Tibial artery (tissue), 4 donors: ENCODE results near the gene SYT1.

Experiments
- DNase-seq, 2 donors: peaks; one replicate each; pipeline ENCODE4 v3.0.0-alpha.2; 2019
- H3K27ac ChIP-seq, 2 donors: fragments of 200-600 bp; sonication (generic) in 1 of 2; 1 replicate in 1 of 2; 2 replicates in 1 of 2; pipeline ENCODE4 v1.5.1; 2018 to 2019; ENCODE audit warnings: mild to moderate bottlenecking in 1 of 2
- H3K27me3 ChIP-seq, 2 donors: fragments of 200-600 bp; sonication (generic) in 1 of 2; one replicate each; pipeline versions ENCODE4 v1.5.1 to v1.6.0; 2016 to 2019
- H3K36me3 ChIP-seq, 3 donors: fragments of 200-600 bp; sonication (generic) in 2 of 3; one replicate each; pipeline ENCODE4 v1.5.1; 2016 to 2019; ENCODE audit warnings: mild to moderate bottlenecking in 2 of 3
- H3K4me1 ChIP-seq, 4 donors: fragments of 200-600 bp; sonication (generic) in 2 of 4; 1 replicate in 3 of 4; 2 replicates in 1 of 4; pipeline ENCODE4 v1.5.1; 2016 to 2019
- H3K4me3 ChIP-seq, 2 donors: fragments of 200-600 bp; sonication (generic) in 1 of 2; 1 replicate in 1 of 2; 2 replicates in 1 of 2; pipeline ENCODE4 v1.5.1; 2018 to 2019; ENCODE audit warnings: mild to moderate bottlenecking in 2 of 2
- H3K9me3 ChIP-seq, 3 donors: fragments of 200-600 bp; sonication (generic) in 1 of 3; one replicate each; pipeline ENCODE4 v1.5.1; 2016 to 2019
- intact Hi-C: fragments of 100-400 bp; cut with DNase I; formaldehyde crosslinking; loops from one replicate; pipeline ENCODE4 v1.15.0; 2023; ENCODE audit warnings: low total_unique reads
- TF ChIP-seq, protein P1 (sequence below), 2 experiments: fragments of 200-600 bp in 1 of 2; fragments of 450-650 bp in 1 of 2; IDR thresholded peaks; one replicate each; pipeline ENCODE4 v1.5.1; 2017 to 2019; ENCODE audit warnings: antibody characterized with exemption in 2 of 2, mild to moderate bottlenecking in 1 of 2, moderate library complexity in 1 of 2

Gene SYT1

DNA sequence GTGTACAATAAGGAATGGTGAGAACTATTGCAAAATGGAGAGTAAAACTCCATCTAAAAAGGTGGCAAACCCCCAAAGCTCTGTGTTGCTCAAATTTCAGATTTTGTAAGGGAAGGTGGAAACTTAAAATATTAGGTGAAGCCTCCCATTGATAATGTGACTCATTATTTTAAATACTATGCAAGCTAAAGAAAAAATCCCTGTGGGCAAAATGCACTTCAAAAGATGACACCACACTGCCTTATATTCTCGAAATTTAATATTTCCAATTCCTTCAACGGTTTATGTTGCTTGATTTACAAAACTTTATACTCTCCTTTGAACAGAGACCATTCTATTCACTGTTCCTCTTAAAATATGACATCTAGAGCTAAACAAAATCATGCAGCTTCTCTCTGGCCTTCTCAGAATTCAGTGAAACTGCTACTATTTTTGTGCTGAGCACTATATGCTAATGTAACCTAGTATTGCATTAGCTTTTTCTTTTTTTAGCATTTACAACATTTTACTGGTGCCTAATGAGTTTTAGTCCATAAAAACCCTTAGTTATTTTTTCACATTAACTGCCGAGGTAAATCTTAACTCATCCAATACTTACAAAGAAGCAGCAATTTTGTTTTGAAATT is 297.7 kb downstream of the SYT1 start:
- no peaks in the 10 kb centered on the region for H3K36me3 ChIP-seq
- H3K27ac ChIP-seq: no peak overlapping the region
- DNase-seq: no peak
- H3K4me3 ChIP-seq: no peak overlapping the region
- H3K4me1 ChIP-seq: no peaks in the 10 kb centered on the region
- H3K9me3 ChIP-seq: no peaks in the 10 kb centered on the region
- no peaks in the 10 kb centered on the region for H3K27me3 ChIP-seq
- intact Hi-C loops: no loop called here
- TF ChIP-seq, protein P1, sequence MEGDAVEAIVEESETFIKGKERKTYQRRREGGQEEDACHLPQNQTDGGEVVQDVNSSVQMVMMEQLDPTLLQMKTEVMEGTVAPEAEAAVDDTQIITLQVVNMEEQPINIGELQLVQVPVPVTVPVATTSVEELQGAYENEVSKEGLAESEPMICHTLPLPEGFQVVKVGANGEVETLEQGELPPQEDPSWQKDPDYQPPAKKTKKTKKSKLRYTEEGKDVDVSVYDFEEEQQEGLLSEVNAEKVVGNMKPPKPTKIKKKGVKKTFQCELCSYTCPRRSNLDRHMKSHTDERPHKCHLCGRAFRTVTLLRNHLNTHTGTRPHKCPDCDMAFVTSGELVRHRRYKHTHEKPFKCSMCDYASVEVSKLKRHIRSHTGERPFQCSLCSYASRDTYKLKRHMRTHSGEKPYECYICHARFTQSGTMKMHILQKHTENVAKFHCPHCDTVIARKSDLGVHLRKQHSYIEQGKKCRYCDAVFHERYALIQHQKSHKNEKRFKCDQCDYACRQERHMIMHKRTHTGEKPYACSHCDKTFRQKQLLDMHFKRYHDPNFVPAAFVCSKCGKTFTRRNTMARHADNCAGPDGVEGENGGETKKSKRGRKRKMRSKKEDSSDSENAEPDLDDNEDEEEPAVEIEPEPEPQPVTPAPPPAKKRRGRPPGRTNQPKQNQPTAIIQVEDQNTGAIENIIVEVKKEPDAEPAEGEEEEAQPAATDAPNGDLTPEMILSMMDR (IDR thresholded peaks at IDR 0.05): no peak

DNA sequence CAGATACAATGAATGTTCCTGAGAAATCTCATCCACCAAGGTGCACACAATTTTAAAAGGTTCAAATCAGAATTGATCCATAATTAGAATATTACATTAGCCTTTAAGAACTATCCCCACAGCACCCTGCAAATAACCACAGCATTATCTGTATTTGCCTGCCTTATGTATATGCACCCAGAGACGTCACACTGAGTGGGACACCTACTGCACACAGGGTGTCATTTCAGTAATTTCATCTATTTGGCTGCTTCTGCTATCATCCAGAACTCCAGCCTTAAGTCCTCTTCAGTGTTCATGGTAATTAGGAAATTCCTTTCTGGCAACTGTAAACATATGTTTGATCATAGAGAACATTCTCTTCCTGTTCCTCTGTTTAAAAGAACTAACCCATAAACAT is 298.4 kb downstream of the SYT1 start:
- no peaks in the 10 kb centered on the region for H3K27me3 ChIP-seq
- H3K4me3 ChIP-seq: no peak overlapping the region
- no peaks in the 10 kb centered on the region for H3K36me3 ChIP-seq
- no peak overlapping the region for H3K27ac ChIP-seq
- no peaks in the 10 kb centered on the region for H3K4me1 ChIP-seq
- intact Hi-C loops: no loop called here
- no peak for DNase-seq
- TF ChIP-seq, protein P1 (IDR thresholded peaks at IDR 0.05): no peak
- H3K9me3 ChIP-seq: no peaks in the 10 kb centered on the region

DNA sequence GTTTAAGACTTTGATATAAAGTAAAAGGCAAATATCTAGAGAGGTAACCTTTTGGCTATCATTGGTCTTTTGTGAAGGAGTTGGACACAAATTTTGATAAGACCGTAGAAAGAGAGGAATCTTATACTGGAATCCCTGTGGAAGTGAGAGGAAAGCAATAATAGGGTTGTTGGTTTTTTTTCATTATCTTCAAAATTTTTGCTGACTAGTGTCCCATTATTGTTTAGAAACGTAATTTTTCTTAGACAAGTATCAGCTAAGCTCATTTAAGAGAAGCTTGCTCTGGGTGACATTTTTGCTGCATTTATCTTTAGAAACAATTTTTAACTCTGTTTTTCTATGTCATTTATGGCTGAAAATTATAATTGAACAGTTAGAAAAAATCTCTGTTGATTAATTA is 300.3 kb downstream of the SYT1 start:
- no peak for DNase-seq
- TF ChIP-seq, protein P1 (IDR thresholded peaks at IDR 0.05): no peak
- no peaks in the 10 kb centered on the region for H3K36me3 ChIP-seq
- no peaks in the 10 kb centered on the region for H3K27me3 ChIP-seq
- H3K27ac ChIP-seq: no peak overlapping the region
- H3K4me1 ChIP-seq: no peaks in the 10 kb centered on the region
- no peaks in the 10 kb centered on the region for H3K9me3 ChIP-seq
- intact Hi-C loops: no loop called here
- no peak overlapping the region for H3K4me3 ChIP-seq

DNA sequence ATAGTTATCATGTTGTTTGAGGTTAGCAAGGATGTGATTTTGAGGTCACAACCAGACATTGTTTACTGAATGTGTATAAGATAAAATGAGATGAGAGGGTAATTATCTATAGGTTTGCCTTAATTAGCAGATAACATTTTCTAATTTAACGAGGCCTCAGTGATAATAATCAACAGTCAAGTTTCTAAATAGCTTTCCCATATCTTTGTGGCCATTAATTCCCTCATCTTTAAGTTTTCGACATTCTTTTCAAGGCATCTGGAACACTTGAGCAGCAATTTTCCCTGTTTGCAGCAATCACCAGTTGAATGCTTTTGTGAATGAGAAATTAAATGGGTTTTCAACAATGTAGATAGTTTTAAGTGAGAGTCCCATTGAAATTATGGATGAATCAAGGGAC is 304.1 kb downstream of the SYT1 start:
- TF ChIP-seq, protein P1 (IDR thresholded peaks at IDR 0.05): no peak
- Histone ChIP-seq H3K27ac (no peak overlapping the region), H3K36me3 (no peaks in the 10 kb centered on the region), H3K9me3 (no peaks in the 10 kb centered on the region), H3K27me3 (no peaks in the 10 kb centered on the region), H3K4me1 (no peaks in the 10 kb centered on the region), H3K4me3 (no peak overlapping the region)
- DNase-seq: no peak
- intact Hi-C loops: no loop called here

DNA sequence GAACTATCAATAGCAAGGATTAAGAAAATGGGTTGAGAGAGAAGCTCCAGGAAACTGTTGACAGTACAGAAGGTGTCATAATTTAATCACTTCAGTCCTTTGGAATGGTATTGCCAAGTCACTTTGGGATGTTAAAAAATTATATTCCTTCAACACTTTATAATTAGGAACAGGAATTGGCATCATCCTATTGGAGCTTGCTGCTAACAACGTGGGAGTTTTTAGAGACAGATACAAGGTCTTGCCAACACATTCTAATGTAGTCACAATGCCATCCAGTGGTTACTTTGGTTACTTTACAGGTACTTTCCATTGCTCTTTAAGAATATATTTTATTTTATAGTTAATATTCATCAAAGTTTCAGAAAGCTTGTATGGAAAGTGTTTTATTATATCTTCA is 310.1 kb downstream of the SYT1 start:
- H3K27ac ChIP-seq: no peak overlapping the region
- no peaks in the 10 kb centered on the region for H3K27me3 ChIP-seq
- no peak for DNase-seq
- H3K4me1 ChIP-seq: no peaks in the 10 kb centered on the region
- no peaks in the 10 kb centered on the region for H3K36me3 ChIP-seq
- H3K4me3 ChIP-seq: no peak overlapping the region
- TF ChIP-seq, protein P1 (IDR thresholded peaks at IDR 0.05): no peak
- intact Hi-C loops: no loop called here
- no peaks in the 10 kb centered on the region for H3K9me3 ChIP-seq

DNA sequence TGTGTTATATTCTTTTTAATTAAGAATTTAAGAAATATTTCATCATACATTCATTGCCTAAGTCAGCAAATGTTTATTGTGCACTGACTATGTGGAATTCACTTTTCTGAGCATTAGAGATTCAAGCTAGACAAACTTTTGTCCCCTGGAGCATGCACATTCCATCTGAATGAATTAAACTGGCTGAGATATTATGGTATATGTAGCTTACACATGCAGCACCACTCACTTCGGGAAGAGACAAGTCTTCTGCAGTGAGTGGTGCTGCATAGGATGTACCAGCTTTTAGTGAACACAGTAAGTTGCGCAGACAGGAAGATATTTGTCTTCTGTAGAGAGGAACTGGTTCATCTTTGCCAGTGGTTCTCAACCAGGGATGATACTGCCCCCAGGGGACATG is 318.4 kb downstream of the SYT1 start:
- H3K4me1 ChIP-seq: peaks cover 0 to 5% (median 0%) of the 10 kb centered on the region in 4 donors
- no peaks in the 10 kb centered on the region for H3K27me3 ChIP-seq
- H3K27ac ChIP-seq: no peak overlapping the region
- no peak overlapping the region for H3K4me3 ChIP-seq
- TF ChIP-seq, protein P1 (IDR thresholded peaks at IDR 0.05): no peak
- intact Hi-C loops: no loop called here
- DNase-seq: no peak
- H3K36me3 ChIP-seq: no peaks in the 10 kb centered on the region
- no peaks in the 10 kb centered on the region for H3K9me3 ChIP-seq
